Thyroid gland (tissue), 4 donors: ENCODE data around the gene IMPG2.

Experiments
- CTCF ChIP-seq, 6 experiments: fragments of 200-600 bp in 3 of 6; fragments of 450-650 bp in 3 of 6; sonication (generic) in 3 of 6; IDR thresholded peaks; one replicate each; pipeline ENCODE4 v1.5.1; 2016 to 2019; ENCODE audit warnings: antibody characterized with exemption in 6 of 6, mild to moderate bottlenecking in 2 of 6, inconsistent platforms in 1 of 6, moderate library complexity in 1 of 6
- POLR2A ChIP-seq, 2 donors: fragments of 450-650 bp; IDR thresholded peaks; one replicate each; pipeline ENCODE4 v1.6.1; 2017; ENCODE audit warnings: antibody characterized with exemption in 2 of 2, mild to moderate bottlenecking in 2 of 2, moderate library complexity in 1 of 2

GRCh38 chr3:101240719-101241399, 79.5 kb downstream of the IMPG2 start:
- no peak for TF ChIP-seq CTCF (IDR thresholded peaks at IDR 0.05)
- TF ChIP-seq POLR2A (IDR thresholded peaks at IDR 0.05), result no peak
